GM19099 (cell line): ENCODE results near the gene SLC51A.

ENCODE experiments used
- POLR2A ChIP-seq: IDR thresholded peaks from 3 replicates; pipeline ENCODE4 v1.6.1; 2011; ENCODE audit warnings: low read depth; ENCODE audit not compliant: insufficient read length; ENCODE audit errors: extremely low read depth

SLC51A gene

GRCh38 chr3:196225086-196225485 lies 8.8 kb downstream of the SLC51A start:
- no peak for TF ChIP-seq POLR2A

GRCh38 chr3:196225763-196226364 lies 9.5 kb downstream of the SLC51A start:
- no peak for TF ChIP-seq POLR2A

- no peak for TF ChIP-seq POLR2A
These were observed 10.8 kb downstream of the SLC51A start for GRCh38 chr3:196227121-196227561.

- TF ChIP-seq POLR2A = no peak
These were observed 11.5 kb downstream of the SLC51A start for GRCh38 chr3:196227629-196228493.

GRCh38 chr3:196232154-196232881 lies 16.0 kb downstream of the SLC51A start:
- TF ChIP-seq POLR2A = no peak

- TF ChIP-seq POLR2A = no peak
These were observed 16.5 kb downstream of the SLC51A start for GRCh38 chr3:196232882-196233251.

GRCh38 chr3:196235452-196236122 lies 19.3 kb downstream of the SLC51A start:
- TF ChIP-seq POLR2A = no peak

- TF ChIP-seq POLR2A = no peak
These were observed 19.9 kb downstream of the SLC51A start for GRCh38 chr3:196236223-196236622.

- no peak for TF ChIP-seq POLR2A
These were observed 20.9 kb downstream of the SLC51A start for GRCh38 chr3:196237203-196237602.

- no peak for TF ChIP-seq POLR2A
These were observed 22.6 kb downstream of the SLC51A start for GRCh38 chr3:196238612-196239560.

GRCh38 chr3:196240424-196240823 lies 24.1 kb downstream of the SLC51A start:
- no peak for TF ChIP-seq POLR2A

GRCh38 chr3:196241704-196242103 lies 25.4 kb downstream of the SLC51A start:
- no peak for TF ChIP-seq POLR2A

GRCh38 chr3:196246612-196247308 lies 30.4 kb downstream of the SLC51A start:
- TF ChIP-seq POLR2A = no peak
